Measurements from ENCODE around the gene PHGDH. TPM values are rescaled to one million over a fixed set of nuclear protein-coding genes. Genes with fewer than 3 reads are reported as not detected.
"Not testable (repeated sequence)": the region's sequence is repeated elsewhere in the genome, so short reads cannot be mapped to it uniquely, and the experiment has no call there.

Gene PHGDH
- total and polyA plus RNA-seq, 9 donors: 50.6 to 105 (median 76.1) TPM

GRCh38 chr1:119688810-119689209, 22.9 kb upstream of the PHGDH start:
- no peaks in the 10 kb centered on the region for H3K9me3 ChIP-seq (replicated peaks; ENCODE audit: control insufficient read depth, low read depth, low read length)
- H3K4me1 ChIP-seq (ENCODE audit: control insufficient read depth, insufficient read depth, low read length): no peaks in the 10 kb centered on the region
- no peak overlapping the region for H3K27ac ChIP-seq (ENCODE audit: low read length)
- no peaks in the 10 kb centered on the region for H3K27me3 ChIP-seq (ENCODE audit: control insufficient read depth, insufficient read depth, low read length)
- H3K36me3 ChIP-seq (ENCODE audit: control insufficient read depth, insufficient read depth, low read length): no peaks in the 10 kb centered on the region
- no peak for DNase-seq
- H3K4me3 ChIP-seq (ENCODE audit: low read length): no peak overlapping the region

GRCh38 chr1:119689511-119689910, 22.2 kb upstream of the PHGDH start:
- H3K36me3 ChIP-seq (ENCODE audit: control insufficient read depth, insufficient read depth, low read length): no peaks in the 10 kb centered on the region
- no peak for DNase-seq
- H3K27ac ChIP-seq (ENCODE audit: low read length): no peak overlapping the region
- H3K4me3 ChIP-seq (ENCODE audit: low read length): no peak overlapping the region
- no peaks in the 10 kb centered on the region for H3K9me3 ChIP-seq (replicated peaks; ENCODE audit: control insufficient read depth, low read depth, low read length)
- H3K27me3 ChIP-seq (ENCODE audit: control insufficient read depth, insufficient read depth, low read length): no peaks in the 10 kb centered on the region
- H3K4me1 ChIP-seq (ENCODE audit: control insufficient read depth, insufficient read depth, low read length): no peaks in the 10 kb centered on the region

- not testable (repeated sequence) for DNase-seq; H3K4me3 ChIP-seq (ENCODE audit: low read length); H3K36me3 ChIP-seq (ENCODE audit: control insufficient read depth, insufficient read depth, low read length); H3K27me3 ChIP-seq (ENCODE audit: control insufficient read depth, insufficient read depth, low read length); H3K9me3 ChIP-seq (replicated peaks; ENCODE audit: control insufficient read depth, low read depth, low read length); H3K27ac ChIP-seq (ENCODE audit: low read length); H3K4me1 ChIP-seq (ENCODE audit: control insufficient read depth, insufficient read depth, low read length)
- 72% methylated on average over 3 of the region's 4 CpGs for WGBS (ENCODE audit: insufficient coverage)
Observed at GRCh38 chr1:119696863-119697262, 14.9 kb upstream of the PHGDH start.

GRCh38 chr1:119697598-119697997, 14.1 kb upstream of the PHGDH start:
- H3K27ac ChIP-seq (ENCODE audit: low read length): no peak overlapping the region
- H3K4me1 ChIP-seq (ENCODE audit: control insufficient read depth, insufficient read depth, low read length): no peaks in the 10 kb centered on the region
- no peaks in the 10 kb centered on the region for H3K36me3 ChIP-seq (ENCODE audit: control insufficient read depth, insufficient read depth, low read length)
- peaks cover 7% of the 10 kb centered on the region for H3K9me3 ChIP-seq (replicated peaks; ENCODE audit: control insufficient read depth, low read depth, low read length)
- H3K27me3 ChIP-seq (ENCODE audit: control insufficient read depth, insufficient read depth, low read length): no peaks in the 10 kb centered on the region
- no peak overlapping the region for H3K4me3 ChIP-seq (ENCODE audit: low read length)
- 38% methylated on average over 2 of the region's 3 CpGs for WGBS (ENCODE audit: insufficient coverage)
- no peak for DNase-seq

- Histone ChIP-seq H3K27me3 (ENCODE audit: control insufficient read depth, insufficient read depth, low read length) (no peaks in the 10 kb centered on the region), H3K4me1 (ENCODE audit: control insufficient read depth, insufficient read depth, low read length) (no peaks in the 10 kb centered on the region), H3K36me3 (ENCODE audit: control insufficient read depth, insufficient read depth, low read length) (no peaks in the 10 kb centered on the region), H3K4me3 (ENCODE audit: low read length) (no peak overlapping the region), H3K27ac (ENCODE audit: low read length) (no peak overlapping the region), H3K9me3 (replicated peaks; ENCODE audit: control insufficient read depth, low read depth, low read length) (peaks cover 7% of the 10 kb centered on the region)
- no CpG with 5 or more reads among the region's 2 CpGs for WGBS (ENCODE audit: insufficient coverage)
- DNase-seq: no peak
Observed at GRCh38 chr1:119700326-119700725, 11.4 kb upstream of the PHGDH start.

- H3K27ac ChIP-seq (ENCODE audit: low read length): no peak overlapping the region
- H3K4me1 ChIP-seq (ENCODE audit: control insufficient read depth, insufficient read depth, low read length): no peaks in the 10 kb centered on the region
- H3K9me3 ChIP-seq (replicated peaks; ENCODE audit: control insufficient read depth, low read depth, low read length): peaks cover 7% of the 10 kb centered on the region
- no peak overlapping the region for H3K4me3 ChIP-seq (ENCODE audit: low read length)
- H3K36me3 ChIP-seq (ENCODE audit: control insufficient read depth, insufficient read depth, low read length): no peaks in the 10 kb centered on the region
- no peak for DNase-seq
- H3K27me3 ChIP-seq (ENCODE audit: control insufficient read depth, insufficient read depth, low read length): no peaks in the 10 kb centered on the region
Observed at GRCh38 chr1:119701659-119702058, 10.1 kb upstream of the PHGDH start.

- no CpG with 5 or more reads among the region's 2 CpGs for WGBS (ENCODE audit: insufficient coverage)
- H3K27me3 ChIP-seq (ENCODE audit: control insufficient read depth, insufficient read depth, low read length): no peaks in the 10 kb centered on the region
- H3K4me3 ChIP-seq (ENCODE audit: low read length): no peak overlapping the region
- no peak for DNase-seq
- H3K36me3 ChIP-seq (ENCODE audit: control insufficient read depth, insufficient read depth, low read length): no peaks in the 10 kb centered on the region
- H3K4me1 ChIP-seq (ENCODE audit: control insufficient read depth, insufficient read depth, low read length): no peaks in the 10 kb centered on the region
- H3K27ac ChIP-seq (ENCODE audit: low read length): no peak overlapping the region
- peaks cover 7% of the 10 kb centered on the region for H3K9me3 ChIP-seq (replicated peaks; ENCODE audit: control insufficient read depth, low read depth, low read length)
Observed at GRCh38 chr1:119702384-119702783, 9.3 kb upstream of the PHGDH start.

- Histone ChIP-seq H3K27me3 (ENCODE audit: control insufficient read depth, insufficient read depth, low read length) (no peaks in the 10 kb centered on the region), H3K4me1 (ENCODE audit: control insufficient read depth, insufficient read depth, low read length) (no peaks in the 10 kb centered on the region), H3K27ac (ENCODE audit: low read length) (no peak overlapping the region), H3K4me3 (ENCODE audit: low read length) (no peak overlapping the region), H3K9me3 (replicated peaks; ENCODE audit: control insufficient read depth, low read depth, low read length) (peaks cover 7% of the 10 kb centered on the region), H3K36me3 (ENCODE audit: control insufficient read depth, insufficient read depth, low read length) (no peaks in the 10 kb centered on the region)
- no CpG with 5 or more reads among the region's 6 CpGs for WGBS (ENCODE audit: insufficient coverage)
- DNase-seq: no peak
Observed at GRCh38 chr1:119703666-119704450, 7.9 kb upstream of the PHGDH start.

- H3K27me3 ChIP-seq (ENCODE audit: control insufficient read depth, insufficient read depth, low read length); H3K36me3 ChIP-seq (ENCODE audit: control insufficient read depth, insufficient read depth, low read length); DNase-seq; H3K27ac ChIP-seq (ENCODE audit: low read length); H3K4me1 ChIP-seq (ENCODE audit: control insufficient read depth, insufficient read depth, low read length); H3K9me3 ChIP-seq (replicated peaks; ENCODE audit: control insufficient read depth, low read depth, low read length); H3K4me3 ChIP-seq (ENCODE audit: low read length): not testable (repeated sequence)
- WGBS (ENCODE audit: insufficient coverage): no CpG with 5 or more reads among the region's 6 CpGs
Observed at GRCh38 chr1:119706599-119706998, 5.1 kb upstream of the PHGDH start.

GRCh38 chr1:119711356-119711803, 354 bp upstream of the PHGDH start:
- not testable (repeated sequence) for H3K27ac ChIP-seq (ENCODE audit: low read length); H3K36me3 ChIP-seq (ENCODE audit: control insufficient read depth, insufficient read depth, low read length); H3K9me3 ChIP-seq (replicated peaks; ENCODE audit: control insufficient read depth, low read depth, low read length); DNase-seq; H3K27me3 ChIP-seq (ENCODE audit: control insufficient read depth, insufficient read depth, low read length)
- Histone ChIP-seq H3K4me1 (ENCODE audit: control insufficient read depth, insufficient read depth, low read length) (peaks cover 32% of the 10 kb centered on the region), H3K4me3 (ENCODE audit: low read length) (peak overlapping the region; percentile 75)
- WGBS (ENCODE audit: insufficient coverage): 12% methylated on average over 5 of the region's 10 CpGs
